ENCODE data around the gene FADS6. TPM values are rescaled to one million over a fixed set of nuclear protein-coding genes. Genes with fewer than 3 reads are reported as not detected.

Gene FADS6
- total RNA-seq, 2 experiments from 2014 or later = not detected

DNA sequence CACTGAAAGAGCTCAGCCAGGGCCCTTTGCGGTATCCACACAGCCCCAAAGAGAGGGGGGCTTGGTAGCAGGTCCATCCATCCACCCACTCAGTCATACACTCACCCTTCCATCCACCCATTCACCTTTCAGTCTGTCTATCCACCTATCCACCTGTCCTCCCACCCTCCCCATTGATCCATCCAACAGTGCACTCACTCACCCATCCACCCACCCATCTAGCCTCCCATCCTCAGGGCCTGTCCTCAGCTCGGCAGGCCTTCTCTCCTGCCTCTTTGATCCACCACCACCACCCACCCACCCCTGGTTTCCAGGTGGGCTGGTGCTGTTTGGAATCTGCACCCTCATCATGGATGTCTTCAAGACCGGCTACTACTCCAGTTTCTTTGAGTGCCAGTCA is 31.8 kb upstream of the FADS6 start:
- intact Hi-C loops (cut with micrococcal nuclease) = no loop called here
- no peak overlapping the region for H3K4me3 Mint-ChIP-seq
- peaks cover 6% of the 10 kb centered on the region for H3K4me1 Mint-ChIP-seq (ENCODE audit: low read depth)
- ChIA-PET POLR2A (no interaction called here), CTCF (interaction anchor here (0.9 to 11.6 kb wide), 6 partner anchors 8 to 246 kb away, joined by 3 to 195 read pairs (median 5); partner anchors contain the start of gene RAB37)
- no peak for DNase-seq
- no peaks in the 10 kb centered on the region for H3K36me3 Mint-ChIP-seq
- no peaks in the 10 kb centered on the region for H3K9me3 Mint-ChIP-seq
- H3K27ac Mint-ChIP-seq = no peak overlapping the region
- H3K27me3 Mint-ChIP-seq = peaks cover 48% of the 10 kb centered on the region

- no peak for DNase-seq
- no peak within 1 kb of the TSS for H3K27ac Mint-ChIP-seq
- POLR2A ChIA-PET = no interaction called here
- H3K4me1 Mint-ChIP-seq (ENCODE audit: low read depth) = peaks cover 6% of the 10 kb centered on the region
- no peaks in the 10 kb centered on the region for H3K36me3 Mint-ChIP-seq
- H3K9me3 Mint-ChIP-seq = no peaks in the 10 kb centered on the region
- H3K4me3 Mint-ChIP-seq = no peak within 1 kb of the TSS
- CTCF ChIA-PET = interaction anchor here (0.6 to 11.6 kb wide), 8 partner anchors 8 to 247 kb away, joined by 3 to 195 read pairs (median 3); no protein-coding TSS in a partner anchor
- H3K27me3 Mint-ChIP-seq = peaks cover 47% of the 10 kb centered on the region
- intact Hi-C loops (cut with micrococcal nuclease) = no loop called here
Observed at GRCh38 chr17:74924250-74924948, 31.0 kb upstream of the FADS6 start, which contains the start of gene OTOP2. Gene OTOP2, plus strand, starts transcription at chr17:74924273. Its CDS starts 360 bp downstream, at chr17:74924633.

DNA sequence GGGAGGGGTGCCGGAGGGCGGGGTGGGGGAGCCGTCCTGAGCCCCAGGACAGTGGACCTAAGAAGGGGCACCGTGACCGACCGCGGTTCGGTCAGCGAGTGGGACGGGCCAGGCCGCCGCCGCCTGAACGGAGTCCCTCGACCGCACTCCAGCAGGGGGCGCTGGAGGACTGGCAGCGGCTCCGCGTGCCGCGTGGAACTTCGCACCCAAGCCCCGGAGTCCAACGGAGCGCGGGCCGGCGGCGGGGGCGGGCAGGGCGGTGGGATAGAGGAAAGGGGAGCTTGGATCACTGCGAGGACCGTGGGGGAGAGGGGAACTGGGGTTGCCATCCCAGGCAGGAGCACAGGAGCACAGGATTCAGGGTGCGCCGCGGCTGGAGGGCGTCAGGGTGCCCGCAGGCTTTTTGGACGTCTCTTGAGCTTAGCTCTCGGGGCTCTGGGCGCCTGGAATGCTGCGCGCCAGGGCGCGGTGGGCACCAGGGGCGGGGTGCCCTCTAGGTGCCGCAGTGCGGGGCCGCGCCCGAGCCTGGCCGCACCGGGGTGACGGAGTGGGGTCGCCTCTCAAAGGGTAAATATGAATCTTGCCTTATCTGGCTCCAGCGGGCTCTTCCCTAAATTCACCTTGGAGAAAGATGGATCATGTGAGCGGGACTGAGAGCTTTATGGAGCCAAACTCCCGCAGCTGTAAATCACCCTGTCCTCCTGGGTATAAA is 30.3 kb upstream of the FADS6 start:
- Mint-ChIP-seq H3K4me1 (ENCODE audit: low read depth) (peaks cover 6% of the 10 kb centered on the region), H3K36me3 (no peaks in the 10 kb centered on the region), H3K4me3 (no peak overlapping the region), H3K27ac (no peak overlapping the region), H3K9me3 (no peaks in the 10 kb centered on the region), H3K27me3 (peaks cover 48% of the 10 kb centered on the region)
- intact Hi-C loops (cut with micrococcal nuclease) = loop anchor here (1.0 kb wide), 1 partner anchor 35 kb away; no protein-coding TSS in a partner anchor
- peak; percentile 78 for DNase-seq
- ChIA-PET POLR2A (no interaction called here), CTCF (interaction anchor here (0.6 to 11.6 kb wide), 8 partner anchors 9 to 248 kb away, joined by 3 to 195 read pairs (median 4); no protein-coding TSS in a partner anchor)

DNA sequence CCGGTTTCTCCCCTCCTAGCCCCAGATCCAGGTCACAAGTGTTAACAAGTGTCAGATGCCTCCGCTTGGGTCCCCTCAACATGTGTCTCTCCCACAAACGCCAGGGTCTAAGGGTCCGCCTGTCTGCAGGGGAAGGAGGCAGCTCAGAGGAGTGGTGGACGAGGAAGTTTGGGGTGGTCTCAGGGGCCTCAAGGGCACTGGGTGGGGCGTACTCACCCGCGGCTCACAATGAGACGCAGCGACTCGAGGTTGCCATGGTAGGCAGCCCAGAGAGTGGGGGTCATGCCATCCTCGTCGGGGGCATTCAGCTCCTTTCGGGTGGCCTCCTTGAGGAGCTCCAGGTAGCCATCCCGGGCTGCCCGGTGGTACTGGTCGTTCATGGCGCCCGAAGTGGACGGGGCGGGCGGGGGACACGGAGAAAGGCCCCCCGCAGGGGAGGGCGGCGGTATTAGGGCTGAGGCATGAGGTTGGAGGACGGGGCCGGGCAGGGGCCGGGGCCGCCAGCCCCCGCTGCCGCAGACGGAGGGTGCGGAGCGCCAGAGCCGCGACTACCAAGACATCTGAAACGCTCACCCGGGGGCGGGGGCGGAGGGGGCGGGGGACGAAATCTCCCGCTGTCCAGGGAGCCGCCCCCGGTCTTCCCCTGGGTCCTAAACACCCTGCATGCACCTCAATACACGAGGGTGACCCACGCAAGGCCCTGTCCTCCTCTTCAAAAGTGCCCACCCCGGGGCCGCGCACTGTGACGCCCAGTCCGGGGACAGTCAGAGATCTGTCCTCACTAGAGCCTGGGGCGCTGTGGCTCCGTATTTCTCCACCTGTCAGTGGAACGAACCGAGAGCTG is 29.5 kb upstream of the FADS6 start, which contains the start of gene USH1G:
Gene USH1G (minus strand): TSS at position 562 of the 844 bp plus-strand sequence. CDS start 182 bp downstream, at position 380.
- CTCF ChIA-PET = interaction anchor here (1.2 to 11.6 kb wide), 3 partner anchors 9 to 64 kb away, joined by 4 to 195 read pairs (median 5); no protein-coding TSS in a partner anchor
- Mint-ChIP-seq H3K9me3 (no peaks in the 10 kb centered on the region), H3K27ac (no peak within 1 kb of the TSS), H3K4me3 (no peak within 1 kb of the TSS), H3K4me1 (ENCODE audit: low read depth) (peaks cover 6% of the 10 kb centered on the region), H3K36me3 (no peaks in the 10 kb centered on the region), H3K27me3 (peaks cover 44% of the 10 kb centered on the region)
- peak; percentile 22 for DNase-seq
- POLR2A ChIA-PET = no interaction called here
- intact Hi-C loops (cut with micrococcal nuclease) = loop anchor here (1.0 kb wide), 1 partner anchor 35 kb away; no protein-coding TSS in a partner anchor

DNA sequence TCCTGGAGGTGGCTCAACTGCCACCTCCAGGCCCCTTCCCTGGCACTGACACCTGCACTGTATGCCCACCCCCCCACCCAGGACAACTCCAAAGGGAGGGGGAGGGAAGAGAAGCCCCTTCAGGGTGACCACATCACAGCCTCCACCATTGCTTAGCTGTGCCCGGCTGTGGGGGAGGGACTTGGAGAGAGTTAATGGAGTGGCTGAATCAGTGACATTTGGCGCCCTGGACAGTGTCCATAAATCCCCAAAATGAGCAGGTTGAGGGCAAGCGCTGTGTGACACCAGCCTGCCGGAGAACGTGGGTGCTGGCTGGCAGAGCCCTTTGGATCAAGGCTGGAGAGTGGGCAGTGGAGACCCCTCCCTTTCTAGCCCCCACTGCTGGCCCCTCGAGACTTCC is 28.7 kb upstream of the FADS6 start:
- DNase-seq = no peak
- H3K4me1 Mint-ChIP-seq (ENCODE audit: low read depth) = peaks cover 6% of the 10 kb centered on the region
- ChIA-PET POLR2A (no interaction called here), CTCF (interaction anchor here (1.7 to 11.6 kb wide), 2 partner anchors 9 to 36 kb away, joined by 5 to 195 read pairs; no protein-coding TSS in a partner anchor)
- intact Hi-C loops (cut with micrococcal nuclease) = no loop called here
- H3K4me3 Mint-ChIP-seq = no peak overlapping the region
- H3K27ac Mint-ChIP-seq = no peak overlapping the region
- H3K27me3 Mint-ChIP-seq = peaks cover 40% of the 10 kb centered on the region
- H3K9me3 Mint-ChIP-seq = no peaks in the 10 kb centered on the region
- no peaks in the 10 kb centered on the region for H3K36me3 Mint-ChIP-seq

- intact Hi-C loops (cut with micrococcal nuclease) = no loop called here
- Mint-ChIP-seq H3K27me3 (peaks cover 44% of the 10 kb centered on the region), H3K36me3 (no peaks in the 10 kb centered on the region), H3K4me3 (no peak overlapping the region), H3K27ac (no peak overlapping the region), H3K9me3 (no peaks in the 10 kb centered on the region), H3K4me1 (ENCODE audit: low read depth) (peaks cover 6% of the 10 kb centered on the region)
- no peak for DNase-seq
- ChIA-PET CTCF (interaction anchor here (11.6 kb wide), 1 partner anchor 36 kb away, joined by 195 read pairs; no protein-coding TSS in a partner anchor), POLR2A (no interaction called here)
Observed at GRCh38 chr17:74921769-74922168, 28.3 kb upstream of the FADS6 start.

DNA sequence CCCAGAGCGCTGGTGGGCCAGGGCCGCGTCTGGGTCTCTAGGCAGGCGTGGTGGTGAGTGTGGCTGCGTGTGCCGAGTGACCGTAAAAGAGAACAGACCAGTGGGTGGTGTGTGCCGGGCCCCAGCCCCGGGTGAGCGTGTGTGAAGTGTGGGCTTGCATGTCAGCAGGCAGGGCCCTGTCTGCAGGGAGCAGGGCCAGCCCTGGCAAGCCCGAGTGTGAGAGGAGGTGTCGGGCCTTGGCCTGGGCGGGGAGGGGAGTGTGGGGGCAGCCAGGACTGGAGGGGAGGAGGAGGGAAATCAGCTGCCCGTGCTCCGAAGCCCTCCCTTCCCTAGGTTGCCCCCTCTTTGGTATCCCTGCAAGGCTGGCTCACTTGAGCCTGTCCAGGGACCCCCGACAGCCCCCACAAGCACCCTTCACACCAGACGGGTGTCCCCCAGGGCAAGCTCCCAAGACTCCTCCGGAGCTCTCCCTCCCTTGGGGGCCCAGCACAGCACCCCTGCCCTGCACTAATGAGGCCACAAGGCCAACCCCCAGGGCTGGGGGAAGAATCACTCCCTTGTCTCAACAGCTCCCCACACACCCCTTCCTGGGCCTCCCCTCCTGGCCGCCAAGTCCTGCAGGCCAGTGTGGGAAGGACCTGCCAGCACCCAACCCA is 27.7 kb upstream of the FADS6 start:
- no peaks in the 10 kb centered on the region for H3K36me3 Mint-ChIP-seq
- peaks cover 45% of the 10 kb centered on the region for H3K27me3 Mint-ChIP-seq
- no peaks in the 10 kb centered on the region for H3K9me3 Mint-ChIP-seq
- H3K4me3 Mint-ChIP-seq = no peak overlapping the region
- intact Hi-C loops (cut with micrococcal nuclease) = no loop called here
- H3K27ac Mint-ChIP-seq = no peak overlapping the region
- ChIA-PET POLR2A (no interaction called here), CTCF (interaction anchor here (0.6 to 11.6 kb wide), 3 partner anchors 19 to 280 kb away, joined by 3 to 195 read pairs (median 4); no protein-coding TSS in a partner anchor)
- peaks cover 6% of the 10 kb centered on the region for H3K4me1 Mint-ChIP-seq (ENCODE audit: low read depth)
- DNase-seq = no peak

DNA sequence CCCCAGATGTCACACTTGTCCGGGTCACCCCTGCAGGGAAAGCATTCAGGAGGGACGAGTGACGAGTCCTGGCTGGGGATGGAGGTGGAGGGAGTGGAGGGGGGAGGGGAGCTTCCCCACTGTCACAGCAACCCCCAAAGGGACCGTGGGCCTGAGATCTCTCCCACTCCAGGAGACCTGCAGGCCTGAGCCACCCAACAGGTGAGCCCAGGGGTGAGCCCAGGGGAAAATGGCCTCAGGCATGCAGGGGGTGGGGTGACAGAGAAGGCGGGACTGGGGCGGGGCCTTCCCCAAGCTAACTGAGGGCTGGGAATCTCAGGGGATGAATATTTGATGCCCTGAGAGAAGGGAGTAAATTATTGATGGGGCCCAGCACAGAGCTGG is 27.2 kb upstream of the FADS6 start:
- Mint-ChIP-seq H3K4me3 (no peak overlapping the region), H3K9me3 (no peaks in the 10 kb centered on the region), H3K4me1 (ENCODE audit: low read depth) (peaks cover 6% of the 10 kb centered on the region), H3K27me3 (peaks cover 43% of the 10 kb centered on the region), H3K27ac (no peak overlapping the region), H3K36me3 (no peaks in the 10 kb centered on the region)
- ChIA-PET POLR2A (interaction anchor here (1.2 kb wide), 1 partner anchor 285 kb away, joined by 3 read pairs; the partner anchor contains the start of gene NUP85), CTCF (interaction anchor here (0.5 to 11.6 kb wide), 4 partner anchors 20 to 281 kb away, joined by 3 to 195 read pairs (median 4); no protein-coding TSS in a partner anchor)
- intact Hi-C loops (cut with micrococcal nuclease) = no loop called here
- DNase-seq = no peak

- H3K27ac Mint-ChIP-seq = no peak overlapping the region
- H3K27me3 Mint-ChIP-seq = peaks cover 39% of the 10 kb centered on the region
- H3K9me3 Mint-ChIP-seq = no peaks in the 10 kb centered on the region
- intact Hi-C loops (cut with micrococcal nuclease) = no loop called here
- H3K4me3 Mint-ChIP-seq = no peak overlapping the region
- peaks cover 6% of the 10 kb centered on the region for H3K4me1 Mint-ChIP-seq (ENCODE audit: low read depth)
- POLR2A ChIA-PET = interaction anchor here (1.2 kb wide), 1 partner anchor 286 kb away, joined by 3 read pairs; the partner anchor contains the start of gene NUP85
- DNase-seq = no peak
- H3K36me3 Mint-ChIP-seq = no peaks in the 10 kb centered on the region
- CTCF ChIA-PET = interaction anchor here (0.5 to 11.6 kb wide), 3 partner anchors 20 to 63 kb away, joined by 3 to 195 read pairs (median 3); no protein-coding TSS in a partner anchor
Observed at GRCh38 chr17:74920306-74920620, 26.8 kb upstream of the FADS6 start.

- Mint-ChIP-seq H3K36me3 (no peaks in the 10 kb centered on the region), H3K27me3 (peaks cover 33% of the 10 kb centered on the region), H3K4me3 (no peak overlapping the region), H3K9me3 (no peaks in the 10 kb centered on the region), H3K27ac (no peak overlapping the region), H3K4me1 (ENCODE audit: low read depth) (peaks cover 4% of the 10 kb centered on the region)
- peak; percentile 31 for DNase-seq
- ChIA-PET CTCF (interaction anchor here (11.6 kb wide), 1 partner anchor 38 kb away, joined by 195 read pairs; no protein-coding TSS in a partner anchor), POLR2A (interaction anchor here (1.2 kb wide), 1 partner anchor 286 kb away, joined by 3 read pairs; the partner anchor contains the start of gene NUP85)
- intact Hi-C loops (cut with micrococcal nuclease) = no loop called here
Observed at GRCh38 chr17:74919440-74920305, 26.2 kb upstream of the FADS6 start.

Measured in activated CD4-positive, alpha-beta memory T cell treated with anti-CD3 and anti-CD28 coated beads for 36 hours (primary cell).